CD4-positive, alpha-beta T cell (primary cell): ENCODE measurements around the gene CIAO2B. TPM values are rescaled to one million over a fixed set of nuclear protein-coding genes. Genes with fewer than 3 reads are reported as not detected.

Experiments
- ATAC-seq: fragments of 200-7000 bp; cut with Tn5 transposase; one replicate; pipeline ENCODE4 v1.10.0; 2022; ENCODE audit warnings: mild to moderate bottlenecking; ENCODE audit not compliant: poor library complexity
- CTCF ChIA-PET: fragments of 350-600 bp; sonication (Branson Sonifier 250); formaldehyde crosslinking; loops from one replicate; lab custom pipeline; 2021; ENCODE audit warnings: antibody characterized with exemption, inconsistent platforms; lab: Charles Lee
- POLR2A ChIA-PET: fragments of 350-600 bp; sonication (Branson Sonifier 250); formaldehyde crosslinking; loops from one replicate; lab custom pipeline; 2021; ENCODE audit warnings: antibody characterized with exemption, inconsistent platforms; lab: Charles Lee
- DNase-seq, 14 experiments: peaks; one replicate each; pipeline ENCODE4 v3.0.0-alpha.2; 2013 to 2020; ENCODE audit warnings: mixed read lengths in 2 of 14
- H3K27ac ChIP-seq, 2 donors: one replicate each; pipeline versions ENCODE4 v1.5.1 to v1.7.0; 2013; ENCODE audit warnings: low read length in 2 of 2, low read depth in 1 of 2, mild to moderate bottlenecking in 1 of 2
- H3K27me3 ChIP-seq, 2 experiments: 1 replicate in 1 of 2; 2 replicates in 1 of 2; pipeline versions ENCODE4 v1.6.1 to v1.7.0; 2013; ENCODE audit warnings: low read length in 2 of 2, control low read depth in 1 of 2, mild to moderate bottlenecking in 1 of 2, moderate library complexity in 1 of 2; ENCODE audit not compliant: insufficient read depth in 2 of 2, control insufficient read depth in 1 of 2
- H3K36me3 ChIP-seq: one replicate; pipeline ENCODE4 v1.6.1; 2013; ENCODE audit warnings: low read length, control low read depth; ENCODE audit not compliant: insufficient read depth
- H3K4me1 ChIP-seq: one replicate; pipeline ENCODE4 v1.6.1; 2013; ENCODE audit warnings: low read length, control low read depth; ENCODE audit not compliant: insufficient read depth
- H3K4me3 ChIP-seq: one replicate; pipeline ENCODE4 v1.5.1; 2013; ENCODE audit warnings: mild to moderate bottlenecking, low read length, moderate library complexity
- H3K9me3 ChIP-seq, 2 experiments: 1 replicate in 1 of 2; 2 replicates in 1 of 2; pipeline versions ENCODE4 v1.6.1 to v1.7.0; 2013; ENCODE audit warnings: low read length in 2 of 2, mild to moderate bottlenecking in 2 of 2, control low read depth in 1 of 2, moderate library complexity in 1 of 2; ENCODE audit not compliant: control insufficient read depth in 1 of 2, insufficient read depth in 1 of 2
- H3K27ac Mint-ChIP-seq: one replicate; pipeline ENCODE4 v1.8.0; 2020; ENCODE audit warnings: mixed read lengths
- H3K27me3 Mint-ChIP-seq: one replicate; pipeline ENCODE4 v1.8.0; 2021; ENCODE audit warnings: mixed read lengths
- H3K36me3 Mint-ChIP-seq: one replicate; pipeline ENCODE4 v1.8.0; 2021; ENCODE audit warnings: low read depth, mixed read lengths
- H3K4me1 Mint-ChIP-seq: one replicate; pipeline ENCODE4 v1.8.0; 2021; ENCODE audit warnings: low read depth, mixed read lengths
- H3K4me3 Mint-ChIP-seq: one replicate; pipeline ENCODE4 v1.8.0; 2020; ENCODE audit warnings: mild to moderate bottlenecking, mixed read lengths
- H3K9me3 Mint-ChIP-seq: one replicate; pipeline ENCODE4 v1.8.0; 2020; ENCODE audit warnings: mixed read lengths
- CTCF ChIP-seq: fragments of 200-600 bp; IDR thresholded peaks from one replicate; pipeline ENCODE4 v1.8.0; 2022; ENCODE audit warnings: antibody characterized with exemption, mild to moderate bottlenecking
- intact Hi-C, 2 experiments: fragments of 100-400 bp; cut with DNase I in 1 of 2; cut with micrococcal nuclease in 1 of 2; formaldehyde crosslinking; loops; one replicate each; pipeline versions ENCODE4 v1.15.1 to v1.9.0; 2023 to 2025; cut with DNase I, micrococcal nuclease
- total RNA-seq, 174 experiments: library from RNA in 2 of 174; stranded (reverse) in 2 of 174; gene quantifications; one replicate each; pipeline ENCODE4 v1.2.3 and lab custom pipeline; 2021 to 2026

The CIAO2B gene
- total RNA-seq, 2 experiments from 2014 or later = 58.6 to 70.4 TPM

GRCh38 chr16:66944054-66944441 lies 9.8 kb upstream of the CIAO2B start:
- Mint-ChIP-seq H3K36me3 (peaks cover 50% of the 10 kb centered on the region), H3K4me1 (peaks cover 16% of the 10 kb centered on the region), H3K4me3 (peak overlapping the region; percentile 11), H3K27me3 (peaks cover 17% of the 10 kb centered on the region), H3K9me3 (no peaks in the 10 kb centered on the region), H3K27ac (no peak overlapping the region)
- CTCF ChIA-PET = interaction anchor here (1.0 to 1.3 kb wide), 2 partner anchors 17 to 113 kb away, joined by 4 read pairs; partner anchors contain the start of genes CES3 and NAE1
- intact Hi-C loops = no loop called here
- Histone ChIP-seq H3K9me3 (peaks cover 0 to 7% of the 10 kb centered on the region in 2 experiments), H3K27ac (no peak overlapping the region), H3K4me1 (peaks cover 20% of the 10 kb centered on the region), H3K4me3 (no peak overlapping the region), H3K27me3 (peaks cover 7 to 9% of the 10 kb centered on the region in 2 experiments), H3K36me3 (peaks cover 46% of the 10 kb centered on the region)
- POLR2A ChIA-PET = interaction anchor here (0.6 kb wide), 1 partner anchor 1380 kb away, joined by 3 read pairs; no protein-coding TSS in a partner anchor
- DNase-seq (no peak), ATAC-seq (no peak)
- no peak for TF ChIP-seq CTCF

DNA sequence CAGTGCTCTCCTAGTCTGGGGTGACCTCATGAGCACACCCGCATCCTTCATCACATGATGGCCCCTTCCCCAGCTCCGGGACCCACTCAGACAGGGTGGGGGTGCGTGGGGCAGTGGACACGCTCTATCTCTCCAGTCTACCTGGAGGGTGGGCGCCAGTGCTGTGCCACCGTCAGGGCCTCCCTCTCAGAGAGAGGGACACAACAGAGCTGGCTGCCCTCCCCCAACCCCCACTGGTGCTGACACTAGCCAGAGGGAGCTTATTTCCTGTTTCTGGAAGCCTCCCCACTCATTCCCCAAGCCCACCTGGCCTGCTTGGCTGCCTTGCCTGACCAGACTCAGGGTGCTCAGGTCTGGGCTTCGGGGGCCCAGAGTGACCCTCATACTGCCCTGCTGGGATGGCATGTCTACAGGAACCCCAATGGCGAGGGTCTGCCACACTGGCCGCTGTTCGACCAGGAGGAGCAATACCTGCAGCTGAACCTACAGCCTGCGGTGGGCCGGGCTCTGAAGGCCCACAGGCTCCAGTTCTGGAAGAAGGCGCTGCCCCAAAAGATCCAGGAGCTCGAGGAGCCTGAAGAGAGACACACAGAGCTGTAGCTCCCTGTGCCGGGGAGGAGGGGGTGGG lies 9.3 kb upstream of the CIAO2B start:
- Histone ChIP-seq H3K9me3 (peaks cover 0 to 2% of the 10 kb centered on the region in 2 experiments), H3K4me3 (no peak overlapping the region), H3K27ac (no peak overlapping the region), H3K4me1 (peaks cover 15% of the 10 kb centered on the region), H3K27me3 (peaks cover 3 to 4% of the 10 kb centered on the region in 2 experiments), H3K36me3 (peaks cover 50% of the 10 kb centered on the region)
- Mint-ChIP-seq H3K36me3 (peaks cover 55% of the 10 kb centered on the region), H3K9me3 (no peaks in the 10 kb centered on the region), H3K27ac (no peak overlapping the region), H3K4me3 (no peak overlapping the region), H3K27me3 (peaks cover 12% of the 10 kb centered on the region), H3K4me1 (peaks cover 13% of the 10 kb centered on the region)
- ATAC-seq = no peak
- POLR2A ChIA-PET = interaction anchor here (0.6 kb wide), 1 partner anchor 1380 kb away, joined by 3 read pairs; no protein-coding TSS in a partner anchor
- CTCF ChIA-PET = interaction anchor here (1.0 to 1.3 kb wide), 2 partner anchors 18 to 113 kb away, joined by 4 read pairs; partner anchors contain the start of genes CES3 and NAE1
- no peak for DNase-seq
- intact Hi-C loops = no loop called here
- no peak for TF ChIP-seq CTCF

GRCh38 chr16:66942981-66943380 lies 8.8 kb upstream of the CIAO2B start:
- Mint-ChIP-seq H3K4me1 (peaks cover 8% of the 10 kb centered on the region), H3K36me3 (peaks cover 60% of the 10 kb centered on the region), H3K27me3 (peaks cover 7% of the 10 kb centered on the region), H3K27ac (no peak overlapping the region), H3K9me3 (no peaks in the 10 kb centered on the region), H3K4me3 (no peak overlapping the region)
- no peak for TF ChIP-seq CTCF
- POLR2A ChIA-PET = no interaction called here
- H3K4me1 ChIP-seq = peaks cover 9% of the 10 kb centered on the region
- H3K27me3 ChIP-seq = no peaks in the 10 kb centered on the region
- intact Hi-C loops = no loop called here
- H3K36me3 ChIP-seq = peaks cover 56% of the 10 kb centered on the region
- CTCF ChIA-PET = no interaction called here
- no peaks in the 10 kb centered on the region for H3K9me3 ChIP-seq
- DNase-seq (no peak), ATAC-seq (no peak)
- no peak overlapping the region for H3K4me3 ChIP-seq
- no peak overlapping the region for H3K27ac ChIP-seq
